Stimulated activated naive CD8-positive, alpha-beta T cell treated with anti-CD3 and anti-CD28 coated beads, Interleukin-15, Interleukin-2, amounts not matched to agents 100 ng/mL and 50 ng/mL, for 24 hours (primary cell): ENCODE results near the gene SERPINB1.
A peak's percentile ranks its signal among the peaks of the same experiment; 100 is the strongest.
"Not testable (repeated sequence)": the region's sequence is repeated elsewhere in the genome, so short reads cannot be mapped to it uniquely, and the experiment has no call there.

Experiments used
- H3K27ac Mint-ChIP-seq: one replicate; pipeline ENCODE4 v1.8.0; 2021; ENCODE audit warnings: mild to moderate bottlenecking, mixed read lengths
- H3K27me3 Mint-ChIP-seq: one replicate; pipeline ENCODE4 v1.8.0; 2021; ENCODE audit warnings: mixed read lengths
- H3K36me3 Mint-ChIP-seq: one replicate; pipeline ENCODE4 v1.8.0; 2021; ENCODE audit warnings: low read depth, mixed read lengths
- H3K4me1 Mint-ChIP-seq: one replicate; pipeline ENCODE4 v1.8.0; 2021; ENCODE audit warnings: low read depth, mixed read lengths
- H3K4me3 Mint-ChIP-seq: one replicate; pipeline ENCODE4 v1.8.0; 2021; ENCODE audit warnings: mild to moderate bottlenecking, mixed read lengths
- H3K9me3 Mint-ChIP-seq: one replicate; pipeline ENCODE4 v1.8.0; 2021; ENCODE audit warnings: mixed read lengths

The SERPINB1 gene

GRCh38 chr6:2841264-2842138 lies at the start of gene SERPINB1:
Gene SERPINB1 (minus strand): TSS chr6:2841863. CDS start chr6:2840586, 1,277 bp downstream.
- Mint-ChIP-seq H3K27ac (peak within 1 kb of the TSS; percentile 89), H3K4me3 (peak within 1 kb of the TSS; percentile 90), H3K9me3 (no peaks in the 10 kb centered on the region), H3K4me1 (peaks cover 71% of the 10 kb centered on the region), H3K36me3 (peaks cover 31% of the 10 kb centered on the region), H3K27me3 (no peaks in the 10 kb centered on the region)

GRCh38 chr6:2890976-2891767 lies 49.5 kb upstream of the SERPINB1 start:
- H3K27ac Mint-ChIP-seq: peak overlapping the region; percentile 83
- no peaks in the 10 kb centered on the region for H3K27me3 Mint-ChIP-seq
- H3K4me3 Mint-ChIP-seq: peak overlapping the region; percentile 74
- H3K4me1 Mint-ChIP-seq: peaks cover 68% of the 10 kb centered on the region
- peaks cover 89% of the 10 kb centered on the region for H3K36me3 Mint-ChIP-seq
- H3K9me3 Mint-ChIP-seq: no peaks in the 10 kb centered on the region

GRCh38 chr6:2885967-2886735 lies 44.5 kb upstream of the SERPINB1 start:
- no peaks in the 10 kb centered on the region for H3K27me3 Mint-ChIP-seq
- H3K4me1 Mint-ChIP-seq: peaks cover 64% of the 10 kb centered on the region
- no peaks in the 10 kb centered on the region for H3K9me3 Mint-ChIP-seq
- no peak overlapping the region for H3K4me3 Mint-ChIP-seq
- peaks cover 72% of the 10 kb centered on the region for H3K36me3 Mint-ChIP-seq
- H3K27ac Mint-ChIP-seq: peak overlapping the region; percentile 9

GRCh38 chr6:2884804-2885203 lies 43.1 kb upstream of the SERPINB1 start:
- Mint-ChIP-seq H3K36me3 (peaks cover 58% of the 10 kb centered on the region), H3K27me3 (no peaks in the 10 kb centered on the region), H3K4me1 (peaks cover 65% of the 10 kb centered on the region), H3K27ac (no peak overlapping the region), H3K9me3 (no peaks in the 10 kb centered on the region), H3K4me3 (no peak overlapping the region)

- H3K9me3 Mint-ChIP-seq: no peaks in the 10 kb centered on the region
- peak overlapping the region; percentile 24 for H3K27ac Mint-ChIP-seq
- no peaks in the 10 kb centered on the region for H3K27me3 Mint-ChIP-seq
- peaks cover 69% of the 10 kb centered on the region for H3K4me1 Mint-ChIP-seq
- H3K36me3 Mint-ChIP-seq: peaks cover 50% of the 10 kb centered on the region
- no peak overlapping the region for H3K4me3 Mint-ChIP-seq
Measured at GRCh38 chr6:2883673-2884072, 42.0 kb upstream of the SERPINB1 start.

GRCh38 chr6:2881423-2881822 lies 39.8 kb upstream of the SERPINB1 start:
- peak overlapping the region; percentile 17 for H3K27ac Mint-ChIP-seq

GRCh38 chr6:2880156-2880555 lies 38.5 kb upstream of the SERPINB1 start:
- H3K27me3 Mint-ChIP-seq, H3K9me3 Mint-ChIP-seq: not testable (repeated sequence)
- Mint-ChIP-seq H3K4me3 (peak overlapping the region; percentile 42), H3K36me3 (peaks cover 22% of the 10 kb centered on the region), H3K27ac (peak overlapping the region; percentile 73), H3K4me1 (peaks cover 76% of the 10 kb centered on the region)

More at GRCh38 chr6:2881423-2881822, 39.8 kb upstream of the SERPINB1 start:
- Mint-ChIP-seq H3K36me3 (peaks cover 31% of the 10 kb centered on the region), H3K9me3 (no peaks in the 10 kb centered on the region), H3K4me1 (peaks cover 84% of the 10 kb centered on the region), H3K4me3 (peak overlapping the region; percentile 42), H3K27me3 (no peaks in the 10 kb centered on the region)

GRCh38 chr6:2877960-2878359 lies 36.3 kb upstream of the SERPINB1 start:
- Mint-ChIP-seq H3K9me3 (no peaks in the 10 kb centered on the region), H3K27ac (peak overlapping the region; percentile 77), H3K36me3 (peaks cover 15% of the 10 kb centered on the region), H3K4me3 (peak overlapping the region; percentile 24), H3K27me3 (no peaks in the 10 kb centered on the region), H3K4me1 (peaks cover 82% of the 10 kb centered on the region)

GRCh38 chr6:2877057-2877882 lies 35.6 kb upstream of the SERPINB1 start:
- peaks cover 14% of the 10 kb centered on the region for H3K36me3 Mint-ChIP-seq
- H3K4me3 Mint-ChIP-seq: peak overlapping the region; percentile 3
- peak overlapping the region; percentile 96 for H3K27ac Mint-ChIP-seq
- H3K4me1 Mint-ChIP-seq: peaks cover 89% of the 10 kb centered on the region
- no peaks in the 10 kb centered on the region for H3K27me3 Mint-ChIP-seq
- H3K9me3 Mint-ChIP-seq: peaks cover 2% of the 10 kb centered on the region

GRCh38 chr6:2876210-2877056 lies 34.8 kb upstream of the SERPINB1 start:
- Mint-ChIP-seq H3K27ac (peak overlapping the region; percentile 96), H3K27me3 (no peaks in the 10 kb centered on the region), H3K36me3 (peaks cover 10% of the 10 kb centered on the region), H3K9me3 (peaks cover 6% of the 10 kb centered on the region), H3K4me1 (peaks cover 87% of the 10 kb centered on the region), H3K4me3 (peak overlapping the region; percentile 81)

- Mint-ChIP-seq H3K36me3 (peaks cover 8% of the 10 kb centered on the region), H3K27me3 (no peaks in the 10 kb centered on the region), H3K27ac (peak overlapping the region; percentile 77), H3K9me3 (peaks cover 6% of the 10 kb centered on the region), H3K4me1 (peaks cover 83% of the 10 kb centered on the region), H3K4me3 (peak overlapping the region; percentile 80)
Measured at GRCh38 chr6:2875359-2876191, 33.9 kb upstream of the SERPINB1 start.

GRCh38 chr6:2873643-2874042 lies 32.0 kb upstream of the SERPINB1 start:
- peaks cover 6% of the 10 kb centered on the region for H3K9me3 Mint-ChIP-seq
- H3K27ac Mint-ChIP-seq: peak overlapping the region; percentile 38
- no peak overlapping the region for H3K4me3 Mint-ChIP-seq
- H3K4me1 Mint-ChIP-seq: peaks cover 74% of the 10 kb centered on the region
- H3K36me3 Mint-ChIP-seq: peaks cover 13% of the 10 kb centered on the region
- H3K27me3 Mint-ChIP-seq: no peaks in the 10 kb centered on the region
